ENCODE measurements around the gene SHFL. TPM values are rescaled to one million over a fixed set of nuclear protein-coding genes. Genes with fewer than 3 reads are reported as not detected.

The SHFL gene
- total RNA-seq, 2 experiments from 2014 or later = 21.9 to 28.5 TPM

GRCh38 chr19:10104130-10104513, 18.0 kb downstream of the SHFL start:
- H3K4me2 ChIP-seq (ENCODE audit: low read length) = peak overlapping the region; percentile 73
- ChIA-PET CTCF (ENCODE audit: unreplicated experiment) (interaction anchor here (0.5 kb wide), 1 partner anchor 262 kb away, joined by 3 read pairs; no protein-coding TSS in a partner anchor), POLR2A (interaction anchor here (1.3 to 1.6 kb wide), 2 partner anchors 9 to 97 kb away, joined by 3 to 4 read pairs; no protein-coding TSS in a partner anchor)
- no peaks in the 10 kb centered on the region for H4K20me1 ChIP-seq (ENCODE audit: insufficient read depth, low read length)
- peak overlapping the region; percentile 85; the same call in 1 of the 2 replicates for H2AFZ ChIP-seq (ENCODE audit: low read length)
- H3K4me1 ChIP-seq (ENCODE audit: insufficient read depth, low read length, poor library complexity, severe bottlenecking) = peaks cover 66% of the 10 kb centered on the region
- peaks cover 26% of the 10 kb centered on the region for H3K79me2 ChIP-seq (ENCODE audit: insufficient read depth, low read depth, low read length)
- no peak for DNase-seq (ENCODE audit: low spot score)
- intact Hi-C loops (cut with micrococcal nuclease; ENCODE audit: unreplicated experiment) = loop anchor here (10.0 kb wide), 2 partner anchors 131 to 301 kb away; partner anchors contain the start of genes CDC37 and S1PR2
- no peaks in the 10 kb centered on the region for H3K9me3 ChIP-seq (ENCODE audit: low read length)
- peaks cover 26% of the 10 kb centered on the region for H3K36me3 ChIP-seq (ENCODE audit: insufficient read depth, low read length)
- TF ChIP-seq CTCF (conservative IDR thresholded peaks at IDR 0.05; ENCODE audit: low read length) = no peak
- TF ChIP-seq EZH2phosphoT487 (IDR thresholded peaks at IDR 0.05; ENCODE audit: borderline replicate concordance, low read depth, low read length) = no peak
- peak overlapping the region; percentile 84 for H3K27ac ChIP-seq (ENCODE audit: low read depth, low read length, poor library complexity, severe bottlenecking)
- H3K4me3 ChIP-seq (ENCODE audit: low read depth, low read length, poor library complexity, severe bottlenecking) = peak overlapping the region; percentile 99
- BruUV-seq (replicated peaks) = no TSS peak
- H3K9me2 ChIP-seq (ENCODE audit: insufficient read depth, low read length) = no peaks in the 10 kb centered on the region

DNA sequence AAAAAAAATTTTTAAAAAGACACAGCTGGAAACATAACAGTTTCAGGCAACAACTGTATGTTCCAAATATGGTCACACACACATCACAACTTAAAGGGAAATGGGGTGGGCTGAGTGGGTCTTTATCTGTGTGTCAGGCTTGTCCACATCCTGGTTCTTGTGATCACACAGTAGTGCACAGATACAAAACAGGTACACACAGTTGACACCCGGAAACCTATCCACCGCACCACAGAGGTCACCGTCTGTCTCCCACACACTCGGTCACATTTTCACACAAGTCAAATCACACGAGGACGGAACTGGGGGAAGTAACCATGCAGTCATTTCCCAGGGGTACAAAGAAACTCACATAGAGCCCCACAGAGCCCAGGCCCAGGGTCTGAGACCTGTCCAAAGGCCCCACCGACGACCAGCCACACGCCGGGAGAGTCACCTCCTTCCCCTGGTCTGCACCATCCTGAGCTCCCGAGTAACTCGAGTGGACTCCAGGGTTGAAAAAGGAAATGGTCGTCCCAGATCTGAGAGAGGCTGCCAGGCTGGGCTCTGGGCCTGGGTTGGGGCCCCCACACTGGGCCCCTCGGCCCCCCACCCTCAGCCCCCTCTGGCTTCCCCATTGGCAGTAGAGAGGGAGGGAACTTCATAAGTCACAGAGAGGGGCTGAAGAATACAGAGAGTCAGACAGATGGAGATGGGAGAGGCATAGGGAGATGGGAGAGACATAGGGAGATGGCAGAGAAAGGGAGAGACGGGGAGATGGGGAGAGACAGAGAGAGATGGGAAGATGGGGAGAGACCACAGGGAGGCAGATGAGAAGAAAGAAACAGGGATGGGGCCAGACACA, 18.8 kb downstream of the SHFL start:
- Histone ChIP-seq H3K4me1 (ENCODE audit: insufficient read depth, low read length, poor library complexity, severe bottlenecking) (peaks cover 66% of the 10 kb centered on the region), H3K9me3 (ENCODE audit: low read length) (no peaks in the 10 kb centered on the region), H2AFZ (ENCODE audit: low read length) (peak overlapping the region; percentile 85; the same call in 1 of the 2 replicates), H4K20me1 (ENCODE audit: insufficient read depth, low read length) (no peaks in the 10 kb centered on the region), H3K36me3 (ENCODE audit: insufficient read depth, low read length) (peaks cover 34% of the 10 kb centered on the region), H3K4me2 (ENCODE audit: low read length) (peak overlapping the region; percentile 73), H3K9me2 (ENCODE audit: insufficient read depth, low read length) (no peaks in the 10 kb centered on the region), H3K4me3 (ENCODE audit: low read depth, low read length, poor library complexity, severe bottlenecking) (peak overlapping the region; percentile 99), H3K79me2 (ENCODE audit: insufficient read depth, low read depth, low read length) (peaks cover 32% of the 10 kb centered on the region), H3K27ac (ENCODE audit: low read depth, low read length, poor library complexity, severe bottlenecking) (peak overlapping the region; percentile 84)
- intact Hi-C loops (cut with micrococcal nuclease; ENCODE audit: unreplicated experiment) = loop anchor here (10.0 kb wide), 2 partner anchors 130 to 300 kb away; partner anchors contain the start of genes CDC37 and S1PR2
- DNase-seq (ENCODE audit: low spot score) = peak; percentile 74
- no peak for TF ChIP-seq EZH2phosphoT487 (IDR thresholded peaks at IDR 0.05; ENCODE audit: borderline replicate concordance, low read depth, low read length)
- POLR2A ChIA-PET = interaction anchor here (1.6 to 2.1 kb wide), 2 partner anchors 8 to 9 kb away, joined by 4 to 9 read pairs; no protein-coding TSS in a partner anchor
- BruUV-seq (replicated peaks) = no TSS peak
- CTCF ChIA-PET (ENCODE audit: unreplicated experiment) = interaction anchor here (0.5 kb wide), 1 partner anchor 261 kb away, joined by 3 read pairs; no protein-coding TSS in a partner anchor

DNA sequence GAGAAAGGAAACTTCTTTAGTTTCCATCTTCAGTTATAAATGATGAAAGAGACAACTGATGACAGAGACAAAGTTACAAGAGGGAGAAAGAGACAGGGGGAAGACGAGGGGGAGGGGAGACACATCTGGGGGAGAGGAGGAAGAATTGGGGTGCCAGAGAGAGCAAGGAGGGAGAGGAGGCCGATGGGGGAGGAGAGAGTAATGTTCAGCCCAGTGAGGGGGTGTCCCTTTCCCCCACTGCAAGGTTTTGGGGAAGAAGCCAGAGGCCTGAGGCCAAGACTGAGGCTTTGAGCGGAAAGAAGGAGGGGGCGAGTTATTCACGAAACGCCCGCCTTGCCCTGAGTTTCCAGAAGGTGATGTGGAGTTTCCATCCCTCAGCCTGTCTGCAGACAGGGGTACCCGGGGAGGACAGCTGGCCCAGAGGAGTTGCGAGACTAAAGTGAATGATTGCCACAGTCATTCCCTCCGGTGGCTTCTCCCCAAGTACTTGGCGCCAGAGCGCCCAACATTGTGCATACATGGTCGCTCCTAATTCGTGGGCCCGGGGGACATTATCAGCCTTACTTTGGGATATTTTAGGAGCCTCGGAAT, 19.5 kb downstream of the SHFL start:
- H3K9me2 ChIP-seq (ENCODE audit: insufficient read depth, low read length) = no peaks in the 10 kb centered on the region
- H4K20me1 ChIP-seq (ENCODE audit: insufficient read depth, low read length) = no peaks in the 10 kb centered on the region
- H3K4me2 ChIP-seq (ENCODE audit: low read length) = peak overlapping the region; percentile 73
- TF ChIP-seq EZH2phosphoT487 (IDR thresholded peaks at IDR 0.05; ENCODE audit: borderline replicate concordance, low read depth, low read length) (no peak), CTCF (conservative IDR thresholded peaks at IDR 0.05; ENCODE audit: low read length) (no peak)
- peaks cover 41% of the 10 kb centered on the region for H3K36me3 ChIP-seq (ENCODE audit: insufficient read depth, low read length)
- intact Hi-C loops (cut with micrococcal nuclease; ENCODE audit: unreplicated experiment) = loop anchor here (10.0 kb wide), 2 partner anchors 129 to 299 kb away; partner anchors contain the start of genes CDC37 and S1PR2
- H2AFZ ChIP-seq (ENCODE audit: low read length) = peak overlapping the region; percentile 85; the same call in 1 of the 2 replicates
- peak overlapping the region; percentile 99 for H3K4me3 ChIP-seq (ENCODE audit: low read depth, low read length, poor library complexity, severe bottlenecking)
- BruUV-seq (replicated peaks) = no TSS peak
- peaks cover 32% of the 10 kb centered on the region for H3K79me2 ChIP-seq (ENCODE audit: insufficient read depth, low read depth, low read length)
- CTCF ChIA-PET (ENCODE audit: unreplicated experiment) = no interaction called here
- H3K27ac ChIP-seq (ENCODE audit: low read depth, low read length, poor library complexity, severe bottlenecking) = peak overlapping the region; percentile 84
- peaks cover 61% of the 10 kb centered on the region for H3K4me1 ChIP-seq (ENCODE audit: insufficient read depth, low read length, poor library complexity, severe bottlenecking)
- POLR2A ChIA-PET = interaction anchor here (2.1 kb wide), 1 partner anchor 9 kb away, joined by 9 read pairs; no protein-coding TSS in a partner anchor
- no peaks in the 10 kb centered on the region for H3K9me3 ChIP-seq (ENCODE audit: low read length)
- DNase-seq (ENCODE audit: low spot score) = peak; percentile 49
